Glutamatergic neuron (in vitro differentiated cells): ENCODE results near the gene ABHD8. TPM values are rescaled to one million over a fixed set of nuclear protein-coding genes. Genes with fewer than 3 reads are reported as not detected.

Experiments used
- DNase-seq: peaks from one replicate; pipeline ENCODE4 v3.0.0; 2022
- H3K27ac Mint-ChIP-seq: one replicate; pipeline ENCODE4 v1.8.0; 2020; ENCODE audit warnings: mild to moderate bottlenecking, mixed read lengths, inconsistent platforms; ENCODE audit not compliant: unreplicated experiment
- H3K27me3 Mint-ChIP-seq: one replicate; pipeline ENCODE4 v1.8.0; 2020; ENCODE audit warnings: mild to moderate bottlenecking, moderate library complexity, mixed read lengths, inconsistent platforms; ENCODE audit not compliant: unreplicated experiment
- H3K36me3 Mint-ChIP-seq: one replicate; pipeline ENCODE4 v1.8.0; 2020; ENCODE audit warnings: mild to moderate bottlenecking, mixed read lengths, inconsistent platforms; ENCODE audit not compliant: unreplicated experiment
- H3K4me1 Mint-ChIP-seq: one replicate; pipeline ENCODE4 v1.8.0; 2020; ENCODE audit warnings: mild to moderate bottlenecking, low read depth, mixed read lengths, inconsistent platforms; ENCODE audit not compliant: unreplicated experiment
- H3K4me3 Mint-ChIP-seq: one replicate; pipeline ENCODE4 v1.8.0; 2020; ENCODE audit warnings: mild to moderate bottlenecking, mixed read lengths, inconsistent platforms; ENCODE audit not compliant: unreplicated experiment
- H3K9me3 Mint-ChIP-seq: one replicate; pipeline ENCODE4 v1.8.0; 2020; ENCODE audit warnings: mild to moderate bottlenecking, moderate library complexity, mixed read lengths, inconsistent platforms; ENCODE audit not compliant: unreplicated experiment
- total RNA-seq: library from RNA; stranded (reverse); fragmentation: NEBNext Ultra II Directional; extraction: Animal tissue kit (Norgen Biotek cat#: 25700); gene quantifications from one replicate; pipeline ENCODE4 v1.2.1, GENCODE V29; 2021; ENCODE audit not compliant: unreplicated experiment
- TF ChIP-seq, protein P1 (sequence below): fragments of 200-600 bp; sonication (generic); IDR thresholded peaks from one replicate; pipeline ENCODE4 v1.5.0; 2021; ENCODE audit not compliant: partially characterized antibody, unreplicated experiment

The ABHD8 gene
- total RNA-seq, 1 donor from 2014 or later: 14.1 TPM

DNA sequence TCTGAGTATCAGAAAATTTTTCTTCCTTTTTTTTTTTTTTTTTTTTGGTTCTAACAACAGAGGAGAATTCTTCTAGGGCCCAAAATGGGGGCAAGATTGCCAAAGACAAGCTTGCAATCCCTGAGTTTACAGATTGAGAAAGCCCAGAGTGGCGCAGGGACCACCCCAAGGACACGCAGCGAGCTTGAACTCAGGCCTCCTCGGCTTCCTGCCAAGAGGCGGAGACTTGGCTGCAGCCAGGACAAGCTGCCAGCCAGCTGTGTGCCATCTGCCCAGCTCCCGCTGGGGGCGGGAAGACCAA, 1.9 kb upstream of the ABHD8 start:
- Mint-ChIP-seq H3K9me3 (peaks cover 25% of the 10 kb centered on the region), H3K36me3 (no peaks in the 10 kb centered on the region), H3K4me1 (peaks cover 26% of the 10 kb centered on the region), H3K4me3 (peak overlapping the region; percentile 94), H3K27ac (peak overlapping the region; percentile 93), H3K27me3 (peaks cover 14% of the 10 kb centered on the region)
- TF ChIP-seq, protein P1, sequence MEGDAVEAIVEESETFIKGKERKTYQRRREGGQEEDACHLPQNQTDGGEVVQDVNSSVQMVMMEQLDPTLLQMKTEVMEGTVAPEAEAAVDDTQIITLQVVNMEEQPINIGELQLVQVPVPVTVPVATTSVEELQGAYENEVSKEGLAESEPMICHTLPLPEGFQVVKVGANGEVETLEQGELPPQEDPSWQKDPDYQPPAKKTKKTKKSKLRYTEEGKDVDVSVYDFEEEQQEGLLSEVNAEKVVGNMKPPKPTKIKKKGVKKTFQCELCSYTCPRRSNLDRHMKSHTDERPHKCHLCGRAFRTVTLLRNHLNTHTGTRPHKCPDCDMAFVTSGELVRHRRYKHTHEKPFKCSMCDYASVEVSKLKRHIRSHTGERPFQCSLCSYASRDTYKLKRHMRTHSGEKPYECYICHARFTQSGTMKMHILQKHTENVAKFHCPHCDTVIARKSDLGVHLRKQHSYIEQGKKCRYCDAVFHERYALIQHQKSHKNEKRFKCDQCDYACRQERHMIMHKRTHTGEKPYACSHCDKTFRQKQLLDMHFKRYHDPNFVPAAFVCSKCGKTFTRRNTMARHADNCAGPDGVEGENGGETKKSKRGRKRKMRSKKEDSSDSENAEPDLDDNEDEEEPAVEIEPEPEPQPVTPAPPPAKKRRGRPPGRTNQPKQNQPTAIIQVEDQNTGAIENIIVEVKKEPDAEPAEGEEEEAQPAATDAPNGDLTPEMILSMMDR: no peak
- DNase-seq: no peak

DNA sequence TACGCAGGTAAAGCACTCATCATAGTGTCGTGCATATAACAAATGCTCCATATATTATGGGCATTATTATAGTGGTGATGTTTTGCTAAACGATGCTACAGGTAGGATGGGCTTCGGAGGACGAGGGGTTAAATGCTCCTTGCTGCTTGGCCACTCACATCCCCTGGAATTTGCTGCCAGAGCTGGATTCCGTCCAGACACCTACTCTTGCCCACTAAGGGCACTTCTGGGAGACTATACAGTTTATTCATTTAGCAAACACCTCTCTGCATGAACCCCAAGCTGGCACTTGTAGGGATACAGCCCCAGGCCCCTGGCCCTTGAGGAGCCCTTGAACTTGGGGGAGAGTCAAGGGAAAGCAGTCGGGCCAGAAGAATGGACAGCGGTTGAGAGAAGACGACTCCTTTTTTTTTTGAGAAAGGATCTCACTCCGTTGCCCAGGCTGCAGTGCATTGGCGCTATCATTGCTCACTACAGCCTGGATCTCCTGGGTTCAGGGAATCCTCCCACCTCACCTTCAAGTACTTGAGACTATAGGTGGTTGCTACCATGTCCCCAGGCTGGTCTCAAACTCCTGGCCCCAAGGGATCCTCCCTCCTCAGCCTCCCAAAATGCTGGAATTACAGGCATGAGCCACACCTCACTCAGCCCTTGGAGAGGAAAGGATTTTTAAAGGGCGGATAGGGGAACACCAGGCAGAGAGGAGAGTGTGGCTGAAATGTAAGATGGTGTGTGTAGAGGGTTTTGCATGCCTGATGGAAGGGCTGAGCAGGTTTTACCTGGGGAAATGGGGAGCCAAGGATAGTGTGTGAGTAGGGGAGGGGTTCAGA, 1.4 kb upstream of the ABHD8 start:
- Mint-ChIP-seq H3K9me3 (peaks cover 25% of the 10 kb centered on the region), H3K27ac (peak overlapping the region; percentile 93), H3K27me3 (peaks cover 14% of the 10 kb centered on the region), H3K4me3 (peak overlapping the region; percentile 94), H3K36me3 (no peaks in the 10 kb centered on the region), H3K4me1 (peaks cover 26% of the 10 kb centered on the region)
- no peak for DNase-seq
- TF ChIP-seq, protein P1: no peak

DNA sequence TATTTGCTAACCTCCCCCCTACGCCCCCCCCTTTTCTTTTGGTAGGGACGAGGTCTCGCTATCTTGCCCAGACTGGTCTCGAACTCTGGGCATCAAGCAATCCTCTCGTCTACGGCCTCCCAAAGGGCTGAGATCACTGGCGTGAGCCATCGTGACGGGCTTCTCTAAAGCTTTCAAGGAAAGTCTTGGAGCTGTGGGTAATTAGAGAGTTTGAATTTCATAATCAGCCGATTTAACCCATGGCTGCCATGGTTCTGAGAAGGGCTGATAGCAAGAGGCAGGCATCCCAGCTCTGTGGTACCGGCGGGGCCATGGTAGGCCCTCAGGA, 679 bp upstream of the ABHD8 start:
- peaks cover 23% of the 10 kb centered on the region for H3K9me3 Mint-ChIP-seq
- TF ChIP-seq, protein P1: no peak
- H3K27ac Mint-ChIP-seq: peak overlapping the region; percentile 12
- no peak for DNase-seq
- H3K4me1 Mint-ChIP-seq: peaks cover 26% of the 10 kb centered on the region
- H3K36me3 Mint-ChIP-seq: no peaks in the 10 kb centered on the region
- H3K27me3 Mint-ChIP-seq: peaks cover 14% of the 10 kb centered on the region
- peak overlapping the region; percentile 62 for H3K4me3 Mint-ChIP-seq

DNA sequence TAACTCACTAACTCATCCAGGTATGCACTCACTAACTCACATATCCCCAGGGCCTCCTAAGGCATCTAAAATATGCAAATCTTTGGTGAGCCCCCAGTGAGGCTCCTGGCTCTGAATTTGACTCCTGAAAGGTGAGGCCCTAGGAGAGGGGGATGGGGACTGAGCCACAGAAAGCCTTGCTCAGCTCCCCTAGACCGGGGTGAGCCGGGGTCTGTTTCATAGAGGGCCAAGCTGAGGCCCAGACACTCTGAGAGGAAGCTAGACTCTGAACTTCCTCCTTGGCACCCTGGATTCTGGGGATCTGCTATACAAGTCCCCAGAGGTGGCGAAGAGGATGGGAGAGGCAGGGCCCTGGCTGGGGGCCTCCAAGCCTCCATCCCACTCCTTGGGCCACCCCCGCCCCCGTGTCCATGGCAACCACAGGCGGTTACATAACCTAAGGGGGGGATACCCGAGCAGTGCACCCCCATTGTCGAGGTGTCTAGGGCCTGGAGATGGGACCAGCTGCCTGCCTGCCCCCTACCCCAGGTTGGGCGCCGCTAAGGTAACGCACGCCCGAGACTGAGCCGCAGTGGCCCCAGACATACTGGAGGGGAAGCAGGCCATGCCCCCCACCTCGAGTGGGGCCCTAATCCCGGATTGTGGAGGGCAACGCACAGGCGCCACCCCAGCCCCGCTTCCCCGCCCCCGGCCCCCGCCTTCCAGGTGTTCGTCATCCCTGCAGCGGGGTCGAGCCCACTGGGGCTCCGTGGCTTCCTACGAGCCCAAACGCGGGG, 646 bp downstream of the ABHD8 start:
- Mint-ChIP-seq H3K36me3 (no peaks in the 10 kb centered on the region), H3K4me3 (peak overlapping the region; percentile 73), H3K4me1 (peaks cover 22% of the 10 kb centered on the region), H3K27me3 (peaks cover 13% of the 10 kb centered on the region), H3K9me3 (peaks cover 23% of the 10 kb centered on the region), H3K27ac (peak overlapping the region; percentile 70)
- no peak for DNase-seq
- TF ChIP-seq, protein P1: no peak

DNA sequence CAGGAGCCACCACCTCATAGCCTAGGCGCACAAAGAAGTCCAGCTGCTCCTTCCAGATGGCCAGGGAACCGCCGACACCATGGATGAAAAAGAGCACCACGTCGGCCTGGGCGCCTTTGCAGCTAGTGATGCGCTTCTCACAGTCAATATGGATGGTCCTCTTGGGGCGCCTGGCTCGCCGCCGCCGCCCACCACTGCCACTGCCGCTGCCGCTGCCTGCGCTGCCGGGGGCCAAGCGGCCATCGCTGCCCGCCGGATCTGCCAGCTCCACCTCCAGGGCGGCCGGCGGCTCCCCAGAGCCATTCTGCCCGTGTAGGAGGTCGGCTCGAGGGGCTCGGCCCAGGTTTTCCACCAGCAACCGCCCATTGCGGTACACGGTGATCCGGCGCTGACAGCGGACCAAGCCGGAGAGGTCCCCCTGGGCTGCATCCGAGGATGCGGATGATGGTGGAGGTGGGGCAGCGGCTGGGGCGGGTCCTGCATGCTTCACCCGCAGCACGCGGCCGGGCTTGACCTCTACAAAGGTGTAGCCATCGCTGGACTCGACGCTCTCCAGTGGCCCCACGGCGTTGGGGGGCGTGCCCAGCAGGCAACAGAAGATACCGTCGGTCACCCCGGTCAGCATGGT, 2.1 kb downstream of the ABHD8 start:
- Mint-ChIP-seq H3K9me3 (peaks cover 17% of the 10 kb centered on the region), H3K4me3 (no peak overlapping the region), H3K36me3 (no peaks in the 10 kb centered on the region), H3K4me1 (peaks cover 20% of the 10 kb centered on the region), H3K27me3 (peaks cover 9% of the 10 kb centered on the region), H3K27ac (no peak overlapping the region)
- TF ChIP-seq, protein P1: no peak
- DNase-seq: no peak
